GM19468 (cell line): ENCODE results near the gene ZSCAN25.
"Not testable (repeated sequence)": the region's sequence is repeated elsewhere in the genome, so short reads cannot be mapped to it uniquely, and the experiment has no call there.

Experiments used
- ATAC-seq: cut with Tn5 transposase; IDR thresholded peaks from one replicate; pipeline ENCODE4 v1.9.1; 2021; ENCODE audit warnings: mild to moderate bottlenecking, moderate library complexity, moderate number of reproducible peaks; ENCODE audit not compliant: unreplicated experiment; ENCODE audit errors: extremely low read depth

ZSCAN25 gene

DNA sequence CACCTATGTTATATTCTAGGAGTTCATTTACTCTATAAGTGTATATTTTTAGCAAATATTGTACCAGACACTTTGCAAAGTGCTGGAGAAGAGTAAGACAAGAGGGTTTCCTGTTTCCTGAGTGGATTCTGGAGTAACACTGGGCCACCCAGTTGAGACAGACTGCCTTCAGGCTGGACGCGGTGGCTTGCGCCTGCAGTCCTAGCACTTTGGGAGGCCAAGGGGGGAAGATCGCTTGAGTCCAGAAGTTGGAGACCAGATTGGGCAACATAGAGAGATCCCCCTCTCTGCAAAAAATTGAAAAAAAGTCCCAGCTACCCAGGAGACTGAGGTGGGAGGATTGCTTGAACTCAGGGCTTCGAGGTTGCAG, 772 bp upstream of the ZSCAN25 start:
- no peak for ATAC-seq

DNA sequence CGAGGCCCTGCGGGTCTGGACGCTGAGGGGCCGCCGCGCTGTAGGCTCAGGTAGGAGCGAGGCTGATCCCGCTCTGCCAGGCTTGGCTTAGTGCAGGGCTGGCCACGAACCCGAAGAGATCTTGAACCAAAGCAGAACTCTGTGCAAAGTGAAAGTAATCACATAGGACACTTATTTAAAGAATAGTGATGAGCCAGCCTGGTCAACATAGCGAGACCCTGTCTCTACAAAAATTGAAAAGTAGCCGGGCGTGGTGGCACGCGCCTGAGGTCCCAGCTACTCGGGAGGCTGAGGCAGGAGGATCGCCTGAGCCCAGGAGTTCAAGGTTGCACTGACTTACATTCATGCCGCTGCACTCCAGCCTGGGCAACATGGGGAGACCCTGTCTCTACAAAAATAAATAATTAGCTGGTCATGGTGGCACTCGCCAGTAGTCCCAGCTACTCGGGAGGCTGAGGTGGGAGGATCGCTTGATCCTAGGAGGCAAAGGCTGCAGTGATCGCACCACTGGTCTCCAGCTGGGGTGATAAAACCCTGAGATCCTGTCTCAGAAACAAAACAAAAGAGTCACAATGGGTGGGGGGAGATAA, 541 bp downstream of the ZSCAN25 start:
- ATAC-seq = no peak

DNA sequence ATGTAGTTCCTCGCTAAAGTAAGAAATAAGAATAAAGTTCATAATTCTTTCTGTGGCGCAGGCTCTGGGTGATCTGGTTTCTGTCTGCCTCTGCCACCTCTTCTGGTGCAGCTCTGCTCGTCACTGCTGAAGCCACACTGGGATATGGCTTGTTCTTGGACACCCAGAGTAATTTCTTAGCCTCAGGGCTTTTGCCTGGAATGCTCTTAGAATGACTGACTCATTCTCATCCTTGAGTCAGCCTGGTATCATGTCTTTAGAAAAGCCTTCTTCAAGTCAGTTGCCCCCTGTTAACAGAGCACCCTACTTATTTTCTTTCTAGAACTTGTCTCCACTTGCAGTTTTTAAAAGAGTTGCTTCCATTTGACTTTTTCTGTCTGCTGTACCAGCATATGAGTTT, 2.0 kb downstream of the ZSCAN25 start:
- no peak for ATAC-seq

DNA sequence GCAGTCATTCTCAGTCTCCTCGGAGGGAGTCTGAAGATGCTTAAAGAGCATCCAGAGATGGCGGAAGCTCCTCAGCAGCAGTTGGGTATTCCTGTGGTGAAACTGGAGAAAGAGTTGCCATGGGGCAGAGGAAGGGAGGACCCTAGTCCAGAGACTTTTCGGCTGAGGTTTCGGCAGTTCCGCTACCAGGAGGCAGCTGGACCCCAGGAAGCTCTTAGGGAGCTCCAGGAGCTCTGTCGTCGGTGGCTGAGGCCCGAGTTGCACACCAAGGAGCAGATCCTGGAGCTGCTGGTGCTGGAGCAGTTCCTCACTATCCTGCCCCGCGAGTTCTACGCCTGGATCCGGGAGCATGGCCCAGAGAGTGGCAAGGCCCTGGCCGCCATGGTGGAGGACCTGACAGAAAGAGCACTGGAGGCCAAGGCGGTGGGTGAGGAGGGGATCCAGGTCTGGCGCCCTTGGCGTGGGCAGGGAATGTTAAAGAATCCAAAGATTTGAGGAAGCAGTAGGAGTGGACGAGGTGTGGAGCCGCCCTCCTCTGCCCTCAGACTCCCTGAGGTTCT, 2.9 kb downstream of the ZSCAN25 start:
- ATAC-seq = no peak

DNA sequence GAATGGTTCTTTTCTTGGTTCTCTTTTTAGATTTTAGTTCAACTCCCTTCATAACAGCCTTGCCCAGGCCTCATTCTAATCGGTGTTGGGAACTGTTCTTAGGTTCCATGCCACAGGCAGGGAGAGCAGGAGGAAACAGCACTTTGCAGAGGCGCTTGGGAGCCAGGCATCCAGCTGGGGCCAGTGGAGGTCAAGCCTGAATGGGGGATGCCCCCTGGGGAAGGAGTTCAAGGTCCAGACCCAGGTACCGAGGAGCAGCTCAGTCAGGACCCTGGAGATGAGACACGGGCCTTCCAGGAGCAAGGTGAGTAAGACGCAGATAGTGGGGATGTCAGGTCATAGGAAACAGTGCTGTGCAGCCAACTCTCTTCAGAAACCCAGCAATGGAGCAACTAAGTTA, 4.5 kb downstream of the ZSCAN25 start:
- no peak for ATAC-seq

DNA sequence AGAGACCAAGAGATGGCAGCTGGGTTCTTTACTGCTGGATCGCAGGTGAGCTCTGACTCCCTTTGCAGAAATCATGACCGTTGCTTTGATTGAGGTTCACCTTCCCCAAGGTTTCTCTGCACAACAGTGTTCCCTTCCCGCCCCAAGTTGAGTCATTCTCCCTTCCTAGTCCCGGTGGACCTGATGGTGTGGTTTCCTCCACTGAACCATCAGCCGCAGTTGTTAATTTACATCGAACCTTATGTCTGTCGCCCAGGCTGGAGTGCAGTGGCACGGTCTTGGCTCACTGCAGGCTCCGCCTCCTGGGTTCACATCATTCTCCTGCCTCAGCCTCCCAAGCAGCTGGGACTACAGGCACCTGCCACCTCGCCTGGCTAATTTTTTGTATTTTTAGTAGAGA, 5.8 kb downstream of the ZSCAN25 start:
- ATAC-seq = no peak

DNA sequence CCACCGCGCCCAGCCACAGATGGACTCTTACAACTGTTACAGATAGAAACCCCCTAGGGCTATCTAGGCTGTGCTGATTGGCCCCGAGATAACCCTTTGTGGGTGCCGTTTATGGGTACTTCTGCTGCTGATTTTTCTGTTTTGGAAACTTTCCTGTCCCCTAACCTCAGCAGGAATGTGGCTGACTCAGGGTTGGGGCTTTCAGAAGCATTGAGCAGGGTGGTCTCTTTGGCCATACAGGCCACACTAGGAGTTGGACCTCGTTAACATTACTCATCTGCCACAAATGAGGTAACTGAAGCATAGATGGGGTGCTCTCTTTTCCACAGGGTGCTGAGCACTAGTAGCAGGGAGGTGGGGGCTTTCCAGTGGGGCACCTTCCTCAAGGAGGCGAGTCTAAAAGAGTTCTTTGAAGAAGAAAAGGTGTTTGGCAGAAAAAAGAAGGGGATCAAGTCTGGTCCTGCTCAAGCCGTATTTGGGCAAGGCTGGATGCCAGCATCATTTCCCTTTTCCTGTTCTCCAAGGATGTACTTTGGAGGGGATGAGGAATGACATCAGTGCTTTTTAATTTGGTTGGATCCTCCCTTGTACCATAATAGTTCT, 6.4 kb downstream of the ZSCAN25 start:
- no peak for ATAC-seq

DNA sequence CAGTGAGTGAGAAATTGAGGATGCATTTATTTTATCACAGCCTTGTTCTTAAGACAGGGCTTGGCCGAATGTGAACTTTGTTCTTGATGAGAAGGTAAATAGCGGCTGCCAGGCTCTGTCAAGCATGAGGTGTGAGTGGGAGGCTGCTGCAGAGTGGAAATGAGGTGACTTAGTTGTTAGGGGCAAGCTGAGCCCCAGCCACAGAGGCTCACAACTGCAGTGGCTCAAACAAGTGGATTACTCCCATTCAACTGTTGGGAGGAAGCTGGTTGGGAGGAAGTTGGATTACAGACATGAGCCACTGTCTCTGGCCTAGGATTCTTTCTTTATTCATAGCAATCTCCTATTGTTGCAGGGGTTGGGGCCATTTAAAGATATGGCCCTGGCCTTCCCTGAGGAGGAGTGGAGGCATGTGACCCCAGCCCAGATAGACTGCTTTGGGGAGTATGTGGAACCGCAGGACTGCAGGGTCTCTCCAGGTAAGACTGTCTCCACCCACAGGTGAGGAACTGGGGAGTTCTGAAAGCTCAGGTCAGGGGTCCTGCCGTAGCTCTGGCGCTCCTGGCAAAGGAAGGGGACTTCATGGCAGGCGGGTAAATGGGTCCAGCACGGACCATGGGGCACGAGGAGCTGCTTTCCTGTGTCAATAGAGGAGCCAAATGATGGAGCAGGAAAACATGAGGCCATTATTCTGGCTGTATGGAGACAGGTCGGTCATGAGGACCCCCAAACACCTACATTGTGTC, 7.1 kb downstream of the ZSCAN25 start:
- ATAC-seq = no peak

DNA sequence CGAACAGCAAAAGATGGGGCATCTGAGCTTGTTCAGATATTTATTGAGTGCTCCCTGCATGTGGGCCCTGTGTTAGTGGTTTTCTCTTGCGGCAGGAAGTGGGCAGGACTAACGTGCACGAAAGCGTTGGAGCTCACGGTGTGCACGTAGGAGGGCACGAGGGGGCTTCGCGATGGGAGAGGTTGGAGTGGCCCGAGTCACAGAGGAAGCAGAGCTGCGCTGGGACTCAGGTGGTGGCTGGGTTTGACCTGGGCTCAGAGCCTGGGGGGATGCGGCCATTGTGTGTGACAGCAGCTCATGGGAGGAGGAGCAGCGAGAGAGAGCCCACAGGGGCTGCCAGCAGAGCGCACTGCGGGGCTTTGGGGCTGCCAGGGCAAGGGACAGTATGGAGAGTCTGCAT, 7.7 kb downstream of the ZSCAN25 start:
- no peak for ATAC-seq

DNA sequence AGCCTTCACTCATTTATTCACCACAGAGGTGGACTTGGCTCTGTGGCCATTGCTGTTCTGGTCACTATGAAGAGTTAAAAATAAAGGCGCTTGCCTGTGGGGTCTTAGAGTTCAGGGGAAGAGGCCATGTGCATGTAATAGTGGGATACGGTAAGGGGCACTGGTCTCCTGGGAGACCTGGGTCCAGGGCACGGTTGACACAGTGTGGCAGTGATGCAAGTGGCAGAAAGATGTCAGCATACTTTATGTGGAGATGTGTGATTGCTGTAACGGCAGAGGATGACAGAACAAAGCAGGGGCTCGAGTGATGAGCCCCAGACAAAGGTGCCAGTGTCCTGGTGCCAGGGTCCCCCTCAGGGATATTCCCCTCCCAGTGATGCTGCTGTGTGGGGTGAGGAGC, 8.6 kb downstream of the ZSCAN25 start:
- no peak for ATAC-seq

DNA sequence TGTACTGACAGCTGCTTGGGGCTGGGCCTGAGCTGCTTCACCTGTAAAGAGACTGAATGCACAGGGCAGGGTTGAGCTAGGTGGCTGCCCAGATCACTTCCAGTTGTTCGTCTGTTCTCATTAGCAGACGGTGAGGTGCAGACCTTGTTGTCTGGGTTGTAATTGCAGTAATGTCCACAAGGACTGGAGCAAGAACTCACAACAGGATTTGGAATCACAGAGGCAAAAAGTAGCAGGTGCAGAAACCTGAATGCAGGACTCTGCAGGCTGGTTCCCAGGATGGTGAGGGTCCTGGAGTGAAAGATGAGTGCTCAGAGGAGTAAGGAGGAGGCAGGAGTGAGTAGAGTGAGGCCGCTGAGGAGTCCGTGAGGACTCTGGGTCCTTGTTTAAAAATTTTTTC, 9.2 kb downstream of the ZSCAN25 start:
- no peak for ATAC-seq

DNA sequence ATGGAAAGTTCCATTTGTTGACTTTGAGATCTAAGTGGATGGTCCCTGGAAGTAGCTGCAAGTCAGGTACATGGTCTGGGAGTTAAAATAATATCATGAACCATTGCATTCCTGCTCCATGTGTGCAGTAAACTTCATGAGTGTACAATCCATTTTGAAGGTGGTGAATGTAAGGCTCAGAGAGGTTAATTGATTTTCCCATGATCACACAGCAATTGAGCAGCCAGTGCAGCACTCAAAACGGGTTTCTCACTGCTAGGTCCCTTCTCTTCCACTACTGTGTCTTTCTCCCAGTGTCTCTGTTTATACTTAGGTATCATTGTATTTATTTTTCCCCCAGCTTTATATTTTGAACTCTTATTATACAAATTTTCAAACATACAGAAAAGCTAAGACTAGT, 9.9 kb downstream of the ZSCAN25 start:
- no peak for ATAC-seq

DNA sequence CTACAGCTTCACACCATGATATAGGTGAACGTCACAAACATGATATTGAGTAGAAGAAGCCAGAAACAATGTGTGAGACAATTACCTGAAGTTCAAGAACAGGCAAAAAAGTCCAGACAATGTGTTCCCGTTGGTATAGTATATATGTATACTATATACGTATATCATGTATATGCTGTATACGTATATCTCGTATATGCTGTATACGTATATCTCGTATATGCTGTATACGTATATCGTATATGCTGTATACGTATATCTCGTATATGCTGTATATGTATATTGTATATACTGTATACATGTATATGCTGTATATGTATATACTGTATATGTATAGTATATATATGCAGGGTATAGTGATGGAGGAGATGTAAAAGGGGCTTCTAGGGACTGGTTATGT, 10.8 kb downstream of the ZSCAN25 start:
- ATAC-seq = no peak

DNA sequence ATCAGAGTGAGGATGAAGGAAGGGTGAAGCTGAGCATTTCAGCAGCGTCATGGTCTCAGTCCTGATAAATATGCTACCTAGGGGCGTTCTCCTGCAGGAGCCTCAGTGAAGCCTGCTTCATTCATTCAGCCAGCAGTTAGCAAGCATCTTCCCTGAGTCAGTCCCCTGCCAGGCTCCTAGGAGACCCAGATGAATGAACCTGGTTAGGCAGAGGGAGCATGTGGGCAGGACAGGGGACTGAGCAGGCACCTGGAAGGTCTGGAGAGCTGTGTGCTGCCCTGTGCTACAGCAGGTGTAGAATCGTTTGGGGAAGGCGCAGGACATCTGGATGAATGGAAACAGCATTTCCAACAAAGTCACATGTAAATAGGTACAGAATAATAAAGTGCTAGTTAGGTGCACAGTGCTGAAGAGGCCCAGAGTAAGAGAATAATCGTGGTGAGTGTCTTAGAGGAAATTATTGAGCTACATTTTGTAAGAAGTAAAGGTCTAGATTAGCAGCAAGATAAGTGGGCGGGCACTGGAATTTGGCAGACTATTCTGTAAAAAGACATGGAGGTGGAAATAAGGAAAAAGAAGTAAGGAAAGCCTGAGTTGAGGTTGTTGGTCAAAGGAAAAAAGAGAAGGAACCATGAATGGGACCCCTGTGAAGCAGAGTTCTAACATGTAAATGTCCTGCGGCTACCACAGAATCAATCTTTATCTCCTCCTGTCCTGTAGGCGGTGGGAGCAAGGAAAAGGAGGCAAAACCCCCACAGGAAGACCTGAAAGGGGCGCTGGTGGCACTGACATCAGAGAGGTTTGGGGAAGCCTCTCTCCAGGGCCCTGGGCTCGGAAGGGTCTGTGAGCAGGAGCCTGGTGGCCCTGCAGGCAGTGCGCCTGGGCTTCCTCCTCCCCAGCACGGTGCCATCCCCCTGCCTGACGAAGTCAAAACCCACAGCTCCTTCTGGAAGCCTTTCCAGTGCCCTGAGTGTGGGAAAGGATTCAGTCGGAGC, 12.0 kb downstream of the ZSCAN25 start:
- no peak for ATAC-seq

DNA sequence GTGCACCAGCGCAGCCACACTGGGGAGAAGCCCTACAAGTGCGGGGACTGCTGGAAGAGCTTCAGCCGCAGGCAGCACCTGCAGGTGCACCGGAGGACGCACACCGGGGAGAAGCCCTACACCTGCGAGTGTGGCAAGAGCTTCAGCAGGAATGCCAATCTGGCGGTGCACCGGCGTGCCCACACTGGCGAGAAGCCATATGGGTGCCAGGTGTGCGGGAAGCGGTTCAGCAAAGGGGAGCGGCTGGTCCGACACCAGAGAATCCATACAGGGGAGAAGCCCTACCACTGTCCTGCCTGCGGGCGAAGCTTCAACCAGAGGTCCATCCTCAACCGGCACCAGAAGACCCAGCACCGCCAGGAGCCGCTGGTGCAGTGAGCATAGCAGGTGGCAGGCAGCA, 12.9 kb downstream of the ZSCAN25 start:
- ATAC-seq = no peak

DNA sequence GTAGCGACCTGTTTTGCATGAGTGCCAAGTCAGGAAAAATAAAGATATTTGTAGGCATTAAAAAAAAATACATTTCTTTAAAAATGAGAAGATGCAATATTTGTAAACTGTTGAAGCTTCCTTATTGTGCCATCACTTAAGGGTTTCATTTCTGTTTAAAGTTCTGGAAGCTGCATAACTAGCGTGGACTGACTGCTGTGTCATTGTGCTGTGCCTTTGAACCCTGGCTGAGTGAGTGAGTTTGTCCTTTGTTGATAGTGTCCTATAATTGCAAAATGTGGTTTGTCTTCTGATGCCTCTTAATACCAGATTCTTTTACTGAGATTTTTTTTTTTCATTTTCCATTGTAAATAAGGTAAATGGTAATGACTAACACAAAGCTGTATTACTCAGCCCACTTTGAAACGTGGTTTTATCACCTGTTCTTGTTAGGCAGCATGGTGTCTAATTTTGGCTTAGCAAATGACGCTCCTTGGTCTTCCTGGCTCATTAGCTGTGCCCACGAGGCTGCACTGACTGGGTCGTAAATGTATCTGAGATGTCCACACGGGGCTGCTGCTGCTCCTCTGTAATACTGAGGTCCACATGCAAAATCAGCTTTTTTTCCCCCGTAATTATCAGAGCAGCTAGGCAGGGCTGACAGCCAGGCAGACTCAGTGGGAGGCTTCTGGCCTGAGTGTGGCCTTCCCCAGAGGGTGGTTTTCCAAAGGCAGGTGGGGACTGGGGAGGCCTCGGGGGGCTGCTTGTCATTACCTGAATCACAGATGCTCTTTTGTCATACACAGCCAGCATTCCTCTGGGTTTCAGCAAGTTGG, 14.8 kb downstream of the ZSCAN25 start:
- no peak for ATAC-seq

DNA sequence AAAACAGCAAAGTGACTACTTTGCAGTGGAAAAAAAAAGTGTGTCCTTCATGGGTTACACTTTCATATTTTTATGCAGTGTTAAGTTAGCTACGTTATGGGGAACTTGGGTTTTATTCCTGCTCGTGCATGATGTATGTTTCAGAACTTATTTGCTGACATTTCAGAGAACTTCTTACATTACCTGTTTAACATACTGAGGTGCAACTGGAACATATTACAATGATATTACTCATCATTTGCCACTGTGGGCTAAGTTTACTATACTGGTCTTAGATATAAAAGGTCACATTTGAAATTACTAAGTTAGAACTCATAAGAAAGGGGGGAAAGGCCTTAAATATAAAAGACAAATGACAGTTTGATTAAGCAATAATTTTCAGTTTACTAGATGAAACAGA, 20.7 kb downstream of the ZSCAN25 start:
- ATAC-seq = not testable (repeated sequence)

DNA sequence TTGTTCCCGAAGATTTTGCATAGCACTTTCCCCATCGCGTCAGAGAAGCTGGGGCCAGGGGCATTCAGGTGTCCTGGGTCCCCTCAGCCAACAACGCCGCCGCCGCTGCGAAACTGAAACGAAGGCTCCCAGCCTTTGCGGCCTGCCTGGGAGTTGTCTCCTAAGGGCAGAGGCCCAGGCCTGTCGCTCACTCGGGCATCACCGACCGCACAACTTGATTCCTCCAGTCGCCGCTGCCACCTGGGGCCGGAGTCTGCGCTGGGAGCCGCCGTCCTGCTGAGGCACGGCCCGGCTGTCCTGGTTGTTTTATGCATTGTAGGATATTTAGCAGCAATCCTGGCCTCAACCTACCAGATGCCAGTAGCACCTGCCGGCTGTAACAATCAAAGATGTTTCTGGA, 22.0 kb downstream of the ZSCAN25 start:
- no peak for ATAC-seq

DNA sequence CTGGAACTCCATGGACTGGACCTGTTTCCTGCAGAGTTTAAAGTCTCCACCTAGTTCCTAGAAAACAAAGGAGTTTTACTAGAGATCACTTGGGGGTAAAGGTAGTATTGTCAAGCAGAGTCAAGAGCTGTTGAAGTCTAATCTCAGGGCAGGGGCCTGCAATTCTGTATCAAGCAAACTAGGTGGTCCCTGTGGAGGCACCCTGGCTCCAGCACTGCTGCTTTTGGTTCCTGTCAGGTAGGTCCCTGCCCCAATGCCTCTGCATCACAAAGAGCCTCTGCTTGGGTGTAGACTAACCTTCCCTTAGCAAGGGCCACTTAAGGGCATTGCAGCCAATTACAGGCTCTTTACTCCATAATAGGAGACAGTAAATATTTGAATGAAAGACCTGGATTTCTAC, 22.5 kb downstream of the ZSCAN25 start:
- no peak for ATAC-seq

DNA sequence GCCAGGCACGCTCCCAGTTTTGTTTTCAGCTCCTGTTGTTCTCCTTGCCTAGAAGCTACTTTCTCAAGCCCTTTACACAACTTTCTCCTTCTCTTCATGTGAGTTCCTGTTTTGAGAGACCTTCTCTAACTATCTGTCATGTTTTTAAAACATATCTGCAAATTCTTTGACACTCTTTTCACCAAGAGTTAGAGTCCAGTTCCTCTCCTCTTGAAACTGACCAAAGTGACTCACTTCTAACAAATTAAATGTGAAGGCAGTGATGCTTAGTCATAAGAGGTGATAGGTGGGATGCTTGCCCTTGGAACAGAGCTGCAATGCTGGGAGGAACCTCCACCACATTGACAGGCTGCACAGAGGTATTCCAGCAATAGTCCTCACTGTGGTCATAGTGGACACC, 25.3 kb downstream of the ZSCAN25 start:
- ATAC-seq = no peak
